ENCODE measurements around the gene MT1M. TPM values are rescaled to one million over a fixed set of nuclear protein-coding genes. Genes with fewer than 3 reads are reported as not detected.

Gene MT1M
- total RNA-seq, 1 donor from 2014 or later = not detected

- peaks cover 32% of the 10 kb centered on the region for H3K4me1 Mint-ChIP-seq
These were observed 26.4 kb upstream of the MT1M start for GRCh38 chr16:56606071-56606475.

GRCh38 chr16:56606476-56607108 lies 25.9 kb upstream of the MT1M start:
- H3K27ac Mint-ChIP-seq = peak overlapping the region; percentile 18
- H3K4me3 Mint-ChIP-seq = no peak overlapping the region
- CTCF ChIA-PET = interaction anchor here (2.0 kb wide), 1 partner anchor 95 kb away, joined by 8 read pairs; no protein-coding TSS in a partner anchor
- POLR2A ChIA-PET = interaction anchor here (1.1 to 1.7 kb wide), 3 partner anchors 24 to 76 kb away, joined by 3 to 5 read pairs (median 5); partner anchors contain the start of genes MT1F and MT1X
- TF ChIP-seq CTCF (IDR thresholded peaks at IDR 0.05) = no peak
- H3K9me3 Mint-ChIP-seq = peaks cover 3% of the 10 kb centered on the region
- no peaks in the 10 kb centered on the region for H3K36me3 Mint-ChIP-seq (ENCODE audit: low read depth)
- ATAC-seq (ENCODE audit: low read depth) = no peak
- no peak for DNase-seq
- H3K4me1 Mint-ChIP-seq = peaks cover 36% of the 10 kb centered on the region
- peaks cover 5% of the 10 kb centered on the region for H3K27me3 Mint-ChIP-seq
- intact Hi-C loops (cut with micrococcal nuclease) = loop anchor here (5.0 to 10.0 kb wide), 2 partner anchors 928 to 1521 kb away; partner anchors contain the start of genes CCDC102A and CFAP20

More at GRCh38 chr16:56606071-56606475, 26.4 kb upstream of the MT1M start:
- Mint-ChIP-seq H3K4me3 (no peak overlapping the region), H3K9me3 (peaks cover 3% of the 10 kb centered on the region), H3K36me3 (ENCODE audit: low read depth) (no peaks in the 10 kb centered on the region), H3K27ac (no peak overlapping the region), H3K27me3 (peaks cover 6% of the 10 kb centered on the region)
- ChIA-PET CTCF (interaction anchor here (1.1 kb wide), 1 partner anchor 96 kb away, joined by 7 read pairs; no protein-coding TSS in a partner anchor), POLR2A (interaction anchor here (0.7 to 1.7 kb wide), 3 partner anchors 14 to 77 kb away, joined by 3 to 5 read pairs (median 3); partner anchors contain the start of gene MT1X)
- no peak for TF ChIP-seq CTCF (IDR thresholded peaks at IDR 0.05)
- intact Hi-C loops (cut with micrococcal nuclease) = loop anchor here (5.0 to 10.0 kb wide), 2 partner anchors 929 to 1521 kb away; partner anchors contain the start of genes CCDC102A and CFAP20
- ATAC-seq (ENCODE audit: low read depth) (no peak), DNase-seq (no peak)

GRCh38 chr16:56607109-56607618 lies 25.3 kb upstream of the MT1M start:
- no peaks in the 10 kb centered on the region for H3K36me3 Mint-ChIP-seq (ENCODE audit: low read depth)
- peaks cover 3% of the 10 kb centered on the region for H3K9me3 Mint-ChIP-seq
- CTCF ChIA-PET = interaction anchor here (2.0 kb wide), 1 partner anchor 95 kb away, joined by 8 read pairs; no protein-coding TSS in a partner anchor
- POLR2A ChIA-PET = interaction anchor here (1.1 to 1.7 kb wide), 3 partner anchors 23 to 76 kb away, joined by 3 to 5 read pairs (median 5); partner anchors contain the start of genes MT1F and MT1X
- DNase-seq = no peak
- peaks cover 2% of the 10 kb centered on the region for H3K27me3 Mint-ChIP-seq
- TF ChIP-seq CTCF (IDR thresholded peaks at IDR 0.05) = no peak
- H3K4me3 Mint-ChIP-seq = no peak overlapping the region
- H3K27ac Mint-ChIP-seq = peak overlapping the region; percentile 18
- no peak for ATAC-seq (ENCODE audit: low read depth)
- peaks cover 36% of the 10 kb centered on the region for H3K4me1 Mint-ChIP-seq
- intact Hi-C loops (cut with micrococcal nuclease) = loop anchor here (5.0 to 10.0 kb wide), 2 partner anchors 928 to 1520 kb away; partner anchors contain the start of genes CCDC102A and CFAP20

GRCh38 chr16:56607675-56608042 lies 24.8 kb upstream of the MT1M start:
- Mint-ChIP-seq H3K9me3 (peaks cover 3% of the 10 kb centered on the region), H3K27me3 (no peaks in the 10 kb centered on the region), H3K36me3 (ENCODE audit: low read depth) (no peaks in the 10 kb centered on the region), H3K4me1 (peaks cover 36% of the 10 kb centered on the region), H3K4me3 (peak overlapping the region; percentile 69), H3K27ac (peak overlapping the region; percentile 72)
- POLR2A ChIA-PET = interaction anchor here (1.3 to 1.7 kb wide), 3 partner anchors 50 to 75 kb away, joined by 3 to 11 read pairs (median 5); partner anchors contain the start of genes MT1F and MT1X
- TF ChIP-seq CTCF (IDR thresholded peaks at IDR 0.05) = no peak
- CTCF ChIA-PET = interaction anchor here (2.0 kb wide), 1 partner anchor 94 kb away, joined by 8 read pairs; no protein-coding TSS in a partner anchor
- no peak for ATAC-seq (ENCODE audit: low read depth)
- intact Hi-C loops (cut with micrococcal nuclease) = loop anchor here (1.0 to 10.0 kb wide), 10 partner anchors 18 to 1520 kb away; partner anchors contain the start of genes AMFR, BBS2, CCDC102A and CFAP20
- DNase-seq = no peak

Measured in activated B cell treated with CpG ODN at 0.5 μM for 24 hours (primary cell).